Testis (tissue), 2 donors: Measurements from ENCODE around the gene GTPBP6.

Source experiments
- CTCF ChIP-seq, 3 experiments: fragments of 450-650 bp in 2 of 3; fragments of 200-600 bp in 1 of 3; sonication (generic) in 1 of 3; IDR thresholded peaks; one replicate each; pipeline ENCODE4 v1.5.1; 2016 to 2019; ENCODE audit warnings: antibody characterized with exemption in 3 of 3, mild to moderate bottlenecking in 2 of 3, moderate library complexity in 1 of 3
- POLR2A ChIP-seq: fragments of 450-650 bp; IDR thresholded peaks from one replicate; pipeline ENCODE4 v1.6.1; 2017; ENCODE audit warnings: antibody characterized with exemption, mild to moderate bottlenecking, moderate library complexity

DNA sequence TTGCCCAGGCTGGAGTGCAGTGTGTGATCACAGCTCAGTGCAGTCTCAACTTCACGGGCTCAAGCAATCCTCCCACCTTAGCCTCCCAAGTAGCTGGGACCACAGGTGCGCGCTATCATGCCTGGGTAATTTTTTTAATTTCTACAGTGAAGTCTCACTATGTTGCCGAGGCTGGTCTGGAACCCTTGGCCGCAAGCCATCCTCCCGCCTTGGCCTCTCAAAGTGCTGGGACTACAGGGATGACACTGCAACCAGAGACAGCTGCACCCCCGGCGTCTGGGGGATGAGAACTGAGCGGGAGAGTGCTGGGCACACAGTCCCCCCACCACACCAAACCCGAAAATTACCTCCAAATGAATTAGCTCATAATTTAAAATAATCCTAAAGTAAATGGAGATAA lies 33.1 kb upstream of the GTPBP6 start:
- TF ChIP-seq CTCF (IDR thresholded peaks at IDR 0.05) (no peak), POLR2A (no peak)
